Middle frontal gyrus (tissue), 1 donor: ENCODE measurements around the gene GNE.
A peak's percentile ranks its signal among the peaks of the same experiment; 100 is the strongest.

Experiments
- DNase-seq: peaks from one replicate; pipeline ENCODE4 v3.0.0-alpha.2; 2015; ENCODE audit warnings: low spot score; ENCODE audit errors: extremely low spot score

The GNE gene

DNA sequence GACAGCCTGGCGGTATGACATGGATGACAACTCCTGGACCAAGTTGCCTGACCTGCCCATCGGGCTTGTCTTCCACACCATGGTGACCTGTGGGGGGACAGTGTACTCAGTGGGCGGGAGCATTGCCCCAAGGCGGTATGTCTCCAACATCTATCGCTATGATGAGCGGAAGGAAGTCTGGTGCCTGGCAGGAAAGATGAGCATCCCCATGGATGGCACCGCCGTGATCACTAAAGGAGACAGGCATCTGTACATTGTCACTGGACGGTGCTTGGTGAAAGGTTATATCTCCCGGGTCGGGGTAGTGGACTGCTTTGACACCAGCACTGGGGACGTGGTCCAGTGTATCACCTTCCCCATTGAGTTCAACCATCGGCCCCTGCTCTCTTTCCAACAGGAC is 87.7 kb downstream of the GNE start:
- DNase-seq: no peak

DNA sequence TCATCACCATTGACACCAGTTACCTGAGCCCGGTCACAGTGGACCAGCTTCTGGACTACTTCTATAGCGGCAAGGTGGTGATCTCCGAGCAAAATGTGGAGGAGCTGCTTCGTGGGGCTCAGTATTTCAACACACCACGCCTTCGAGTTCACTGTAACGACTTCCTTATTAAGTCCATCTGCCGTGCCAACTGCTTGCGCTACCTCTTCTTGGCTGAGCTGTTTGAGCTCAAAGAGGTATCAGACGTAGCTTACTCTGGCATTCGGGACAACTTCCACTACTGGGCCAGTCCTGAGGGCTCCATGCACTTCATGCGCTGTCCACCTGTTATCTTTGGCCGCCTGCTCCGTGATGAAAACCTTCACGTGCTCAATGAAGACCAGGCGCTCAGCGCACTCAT is 88.5 kb downstream of the GNE start:
- no peak for DNase-seq

DNA sequence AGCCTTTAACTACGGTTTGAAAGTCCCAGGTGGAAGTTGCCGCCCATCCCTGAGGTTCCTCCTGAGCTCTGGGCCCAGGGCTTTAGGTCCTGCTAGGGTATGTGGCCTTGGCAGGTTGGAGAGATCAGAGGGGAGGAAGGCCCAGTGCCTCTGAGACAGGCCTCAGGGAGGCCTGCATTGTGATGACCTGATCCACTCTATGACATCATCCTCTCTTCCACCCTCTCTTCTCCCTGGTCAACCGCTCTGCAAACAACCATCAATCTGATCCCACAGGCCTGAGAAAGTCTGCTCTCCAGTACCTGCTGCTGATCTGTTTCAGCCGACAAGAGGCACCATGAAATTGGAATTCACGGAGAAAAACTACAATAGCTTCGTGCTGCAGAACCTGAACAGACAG is 89.1 kb downstream of the GNE start, which contains the start of gene CCIN:
TSS of gene CCIN (plus strand) at position 223 of the 400 bp plus-strand sequence. CDS start at position 338, 115 bp downstream.
- no peak for DNase-seq

DNA sequence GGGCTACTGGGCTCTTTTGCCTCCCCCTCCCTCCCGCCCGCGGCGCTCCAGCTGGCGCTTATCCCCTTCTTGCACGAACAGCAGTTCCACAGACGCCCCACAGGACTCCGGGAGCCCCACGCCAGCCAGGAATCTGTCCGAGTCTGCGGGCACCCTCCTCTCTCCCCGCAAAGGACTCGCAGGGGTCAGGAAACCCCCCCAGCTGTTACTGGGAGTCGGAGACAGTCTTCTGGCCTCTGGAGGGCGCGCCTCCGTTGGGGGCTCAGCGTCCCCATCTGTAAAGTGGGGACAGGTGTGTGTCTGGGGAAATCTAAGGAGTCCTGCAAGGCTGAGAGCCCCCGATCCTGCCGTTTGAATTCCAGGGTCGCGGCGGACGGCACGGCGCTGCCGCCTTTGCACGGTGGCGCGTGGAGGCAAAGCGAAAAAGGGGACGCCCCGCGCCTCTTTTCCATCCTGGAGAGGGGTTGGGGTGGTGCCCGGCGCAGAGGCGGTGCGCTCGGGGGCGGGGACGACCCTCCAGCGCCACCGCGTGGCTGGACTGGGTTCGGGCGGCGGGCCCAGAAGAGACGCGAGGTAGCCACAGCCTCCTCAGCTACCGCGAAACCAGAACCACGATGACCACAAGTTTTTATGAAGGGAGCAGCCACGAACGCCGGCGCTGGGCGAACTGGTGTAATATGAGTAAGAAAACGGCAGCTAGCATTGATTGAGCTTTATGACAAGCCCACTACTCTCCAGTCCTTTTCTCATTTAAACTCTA is 91.9 kb downstream of the GNE start:
- DNase-seq: peak; percentile 66

DNA sequence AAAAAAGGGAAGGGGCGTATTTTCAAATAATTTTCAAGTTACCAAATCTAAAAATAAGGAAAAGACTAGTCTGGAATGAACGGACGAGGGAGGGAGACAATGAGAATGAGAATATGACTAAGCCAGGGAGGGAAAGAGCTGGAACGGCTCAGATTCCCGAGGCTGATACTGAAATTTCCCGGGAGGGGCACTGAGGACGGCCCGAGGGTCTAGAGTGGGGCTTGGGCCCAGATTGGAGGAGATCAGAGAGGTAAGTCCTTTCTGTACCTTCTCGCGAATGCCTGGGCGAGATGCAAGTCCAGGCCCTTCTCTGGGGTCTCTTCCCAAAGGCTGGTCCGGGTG is 92.5 kb downstream of the GNE start:
- no peak for DNase-seq

DNA sequence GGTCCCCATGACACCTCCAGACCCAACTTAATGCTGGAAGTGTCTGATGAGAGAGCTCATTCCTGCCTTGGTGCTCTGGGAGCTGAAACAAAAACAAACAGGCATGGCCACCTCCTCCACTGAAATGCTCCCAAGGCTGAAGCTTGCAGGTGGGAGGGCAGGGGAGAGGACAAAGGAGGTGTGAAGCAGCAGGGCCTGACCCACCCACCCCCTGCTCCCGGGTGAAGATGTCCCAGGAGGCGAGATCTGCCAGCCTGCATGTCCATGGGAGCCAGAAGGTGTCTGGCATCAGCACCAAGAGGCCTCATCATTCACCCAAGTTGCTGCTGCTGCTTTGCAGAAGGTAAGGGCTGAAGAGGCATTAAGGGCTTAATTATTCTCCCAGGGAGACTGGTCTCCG is 93.3 kb downstream of the GNE start:
- DNase-seq: no peak
